ENCODE data around the gene FFAR2.
A peak's percentile ranks its signal among the peaks of the same experiment; 100 is the strongest.
"Not testable (repeated sequence)": the region's sequence is repeated elsewhere in the genome, so short reads cannot be mapped to it uniquely, and the experiment has no call there.

FFAR2 gene

GRCh38 chr19:35421362-35421761, 26.7 kb upstream of the FFAR2 start:
- no peak for DNase-seq (ENCODE audit: low read depth, low spot score)
- H3K27ac ChIP-seq: no peak overlapping the region

GRCh38 chr19:35423406-35423805, 24.7 kb upstream of the FFAR2 start:
- H3K27ac ChIP-seq; DNase-seq (ENCODE audit: low read depth, low spot score): not testable (repeated sequence)

GRCh38 chr19:35425682-35426081, 22.4 kb upstream of the FFAR2 start:
- no peak for DNase-seq (ENCODE audit: low read depth, low spot score)
- H3K27ac ChIP-seq: no peak overlapping the region

DNA sequence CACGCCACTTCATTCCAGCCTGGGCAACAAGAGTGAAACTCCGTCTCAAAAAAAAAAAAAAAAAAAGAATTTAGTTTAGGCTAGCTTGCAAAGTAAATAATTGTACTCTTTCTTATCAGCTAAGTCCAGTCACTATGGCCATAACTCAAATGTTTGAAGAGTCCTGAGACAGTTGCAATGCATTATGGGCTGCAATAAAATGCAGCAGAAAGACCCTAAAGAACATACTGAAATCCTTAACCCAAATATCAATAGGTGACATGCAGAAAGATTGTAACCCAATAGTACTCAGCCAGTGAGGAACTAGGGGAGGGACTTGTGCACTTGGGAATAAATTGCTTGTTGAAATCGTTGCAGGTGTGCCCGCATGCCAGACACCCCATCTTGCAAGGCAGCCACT, 20.9 kb upstream of the FFAR2 start:
- no peak for DNase-seq (ENCODE audit: low read depth, low spot score)
- no peak overlapping the region for H3K27ac ChIP-seq

DNA sequence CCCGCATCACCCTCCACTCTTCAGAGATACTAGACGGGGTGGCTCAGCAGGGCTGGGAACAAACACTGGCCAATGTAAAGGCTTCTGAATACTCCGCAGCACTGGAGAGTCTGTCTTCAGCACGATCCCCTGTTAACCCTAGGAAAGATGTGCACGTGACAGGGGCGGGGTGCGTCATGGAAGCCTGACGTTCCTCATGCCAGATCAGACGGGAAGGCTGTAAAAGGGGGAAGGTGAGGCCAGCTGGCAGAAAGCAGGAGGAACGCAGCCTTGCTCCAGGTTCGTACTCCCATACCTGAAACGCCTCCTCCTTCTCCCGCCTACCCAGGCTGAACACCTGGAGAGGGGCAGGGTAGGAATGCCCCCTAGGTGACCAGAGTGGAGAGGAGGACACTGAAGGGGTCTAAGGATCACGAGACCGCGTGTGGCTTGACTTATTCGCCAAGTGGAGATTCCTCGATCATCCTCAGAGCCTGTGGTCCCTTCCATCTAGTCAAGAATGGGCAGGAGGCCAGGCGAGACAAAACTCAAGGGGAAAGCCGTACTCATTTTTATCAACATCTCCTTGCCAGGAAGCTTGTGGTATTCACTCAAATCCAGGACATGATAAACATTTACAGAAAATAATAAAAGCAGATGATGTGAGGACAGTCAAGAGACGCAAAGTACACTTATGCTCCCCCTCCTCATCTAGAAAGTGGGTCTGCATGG, 18.2 kb upstream of the FFAR2 start:
- no peak overlapping the region for H3K27ac ChIP-seq
- no peak for DNase-seq (ENCODE audit: low read depth, low spot score)

GRCh38 chr19:35430409-35431144, 17.5 kb upstream of the FFAR2 start:
- no peak for DNase-seq (ENCODE audit: low read depth, low spot score)
- no peak overlapping the region for H3K27ac ChIP-seq

- H3K27ac ChIP-seq: no peak overlapping the region
- DNase-seq (ENCODE audit: low read depth, low spot score): no peak
Measured at GRCh38 chr19:35431145-35431807, 16.8 kb upstream of the FFAR2 start.

DNA sequence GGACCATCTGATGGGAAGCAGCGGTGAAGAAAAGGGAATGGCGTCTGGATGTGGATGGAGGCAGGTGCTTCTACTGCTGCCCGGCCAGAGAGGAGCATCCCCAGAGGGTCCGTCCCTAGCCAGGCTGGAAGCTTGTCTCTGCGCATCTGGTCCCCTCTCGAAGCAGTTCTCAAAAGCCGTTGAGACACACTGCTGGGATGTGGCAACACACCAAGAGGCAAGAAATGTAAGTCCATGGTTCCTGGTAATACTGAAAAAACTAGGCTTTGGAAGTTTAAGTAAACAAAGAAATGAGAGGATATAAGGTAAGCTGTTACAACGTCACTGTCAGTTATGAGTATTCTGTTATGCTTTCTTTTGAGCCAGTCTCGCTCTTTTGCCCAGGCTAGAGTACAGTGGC, 15.1 kb upstream of the FFAR2 start:
- DNase-seq (ENCODE audit: low read depth, low spot score): no peak
- H3K27ac ChIP-seq: no peak overlapping the region

GRCh38 chr19:35433448-35433847, 14.6 kb upstream of the FFAR2 start:
- no peak for DNase-seq (ENCODE audit: low read depth, low spot score)
- H3K27ac ChIP-seq: no peak overlapping the region

GRCh38 chr19:35435896-35436295, 12.2 kb upstream of the FFAR2 start:
- no peak for DNase-seq (ENCODE audit: low read depth, low spot score)
- H3K27ac ChIP-seq: peak overlapping the region; percentile 41

DNA sequence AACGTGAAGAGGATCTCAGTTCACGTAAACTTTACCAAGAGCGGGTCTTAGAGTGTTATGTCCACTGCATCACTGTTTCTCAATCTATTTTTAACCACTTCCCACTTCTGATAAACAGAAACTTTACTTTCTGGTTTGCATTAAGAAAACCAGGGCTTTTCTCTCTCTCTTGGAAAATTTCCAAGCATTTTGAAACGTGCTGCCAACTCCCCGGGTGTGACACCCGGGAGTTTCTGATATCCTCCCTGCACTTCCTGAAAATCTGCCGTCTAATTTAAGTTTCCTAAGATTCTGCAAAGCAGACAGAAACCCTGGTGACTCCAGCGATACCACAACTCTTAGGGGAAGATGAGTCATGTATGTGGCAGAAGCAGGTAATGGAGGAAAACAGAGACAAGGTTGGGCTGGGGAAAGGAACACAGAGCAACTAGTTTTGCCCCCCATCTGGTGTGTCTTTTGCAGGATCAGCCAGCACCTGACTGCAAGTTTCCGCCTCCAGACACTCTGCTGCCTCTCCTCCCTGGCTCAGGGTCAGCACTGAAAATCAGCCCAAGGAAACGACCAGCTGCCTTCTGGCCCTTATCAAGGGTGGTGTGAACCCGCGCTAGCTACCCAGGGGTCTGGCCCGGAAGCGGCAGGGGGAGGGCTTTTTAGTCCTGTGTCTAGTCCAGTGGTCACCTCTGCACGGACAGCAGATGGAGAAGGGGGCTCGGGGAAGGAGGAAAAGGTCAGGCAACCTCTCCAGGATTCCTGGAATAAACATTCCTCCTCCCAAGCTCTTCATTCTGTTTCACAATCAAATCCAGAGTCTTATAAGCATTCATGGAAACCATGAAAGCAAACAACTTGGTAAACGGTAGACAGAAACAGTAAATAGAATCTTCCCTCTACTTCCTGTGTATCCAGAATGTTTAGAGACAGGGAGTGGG, 11.3 kb upstream of the FFAR2 start:
- H3K27ac ChIP-seq: peak overlapping the region; percentile 41
- DNase-seq (ENCODE audit: low read depth, low spot score): peak; percentile 60

- H3K27ac ChIP-seq: no peak overlapping the region
- DNase-seq (ENCODE audit: low read depth, low spot score): no peak
Measured at GRCh38 chr19:35437406-35437951, 10.6 kb upstream of the FFAR2 start.

DNA sequence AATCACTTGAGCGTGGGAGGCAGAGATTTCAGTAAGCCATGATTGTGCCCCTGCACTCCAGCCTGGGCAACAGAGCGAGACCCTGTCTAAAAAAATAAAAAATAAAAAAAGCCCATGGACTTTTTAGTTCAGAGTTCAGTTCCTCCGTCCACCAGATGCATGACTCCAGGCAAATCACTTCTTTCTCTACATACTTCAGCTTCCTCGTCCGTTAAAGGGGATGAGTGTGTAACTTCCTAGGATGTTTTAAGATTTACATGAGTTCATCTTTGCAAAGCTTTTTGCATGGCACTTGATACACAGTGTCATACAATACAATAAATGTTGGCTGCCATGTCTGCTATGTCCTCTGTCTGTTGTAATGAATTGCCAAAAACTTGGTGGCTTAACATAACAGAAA, 10.0 kb upstream of the FFAR2 start:
- H3K27ac ChIP-seq: no peak overlapping the region
- no peak for DNase-seq (ENCODE audit: low read depth, low spot score)

DNA sequence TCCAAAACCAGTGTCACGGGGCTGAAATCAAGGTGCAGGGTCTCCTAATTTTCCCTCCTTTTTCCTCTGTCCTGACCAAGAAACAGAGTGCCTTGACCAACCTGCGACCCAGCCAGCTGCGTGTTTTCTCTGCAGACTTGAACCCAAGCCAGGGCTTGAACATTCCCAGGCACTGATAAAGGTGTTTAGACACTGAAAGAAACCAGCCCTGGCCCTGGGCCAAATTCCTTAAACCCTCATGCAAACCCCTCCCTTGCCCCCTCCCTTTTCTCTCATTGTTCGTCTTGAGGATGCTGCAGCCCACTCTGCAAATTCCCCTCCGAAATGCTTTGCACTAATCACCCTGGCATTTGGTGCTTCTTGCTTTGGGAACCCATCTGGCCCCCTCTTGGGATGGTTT, 9.5 kb upstream of the FFAR2 start:
- no peak for DNase-seq (ENCODE audit: low read depth, low spot score)
- H3K27ac ChIP-seq: no peak overlapping the region

GRCh38 chr19:35439921-35440320, 8.1 kb upstream of the FFAR2 start:
- DNase-seq (ENCODE audit: low read depth, low spot score): no peak
- no peak overlapping the region for H3K27ac ChIP-seq

DNA sequence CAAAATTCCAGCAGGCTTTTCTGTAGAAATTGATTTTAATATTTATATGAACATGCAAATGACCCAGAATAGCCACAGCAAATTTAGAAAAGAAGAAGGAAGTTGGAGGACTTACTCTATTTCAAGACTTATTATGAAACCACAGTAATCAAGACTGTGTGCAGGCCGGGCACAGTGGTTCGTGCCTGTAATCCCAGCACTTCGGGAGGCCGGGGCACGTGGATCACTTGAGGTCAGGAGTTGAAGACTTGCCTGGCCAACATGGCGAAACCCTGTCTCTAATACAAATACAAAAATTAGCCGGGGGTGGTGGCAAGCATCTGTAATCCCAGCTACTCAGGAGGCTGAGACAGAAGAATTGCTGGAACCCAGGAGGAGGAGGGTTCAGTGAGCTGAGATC, 6.0 kb upstream of the FFAR2 start:
- no peak overlapping the region for H3K27ac ChIP-seq

DNA sequence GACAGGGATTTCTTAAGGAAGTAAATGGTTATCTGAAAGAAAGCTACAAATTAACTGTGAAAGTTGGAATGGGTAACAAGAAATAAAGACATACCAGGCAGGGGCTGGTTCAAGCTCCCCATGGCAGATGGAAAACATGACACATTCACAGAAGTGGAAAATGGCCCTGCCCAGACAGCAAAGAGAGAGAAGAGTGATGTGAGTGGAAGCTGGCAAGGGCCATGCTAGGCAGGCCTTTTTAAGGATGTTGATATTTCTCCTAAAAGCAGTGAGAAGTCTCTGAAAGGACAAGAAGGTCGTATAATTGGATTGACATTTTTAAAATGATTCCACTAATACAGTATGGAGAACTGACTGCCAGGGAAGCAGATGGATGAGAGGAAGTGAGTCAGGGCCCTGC, 3.3 kb upstream of the FFAR2 start:
- DNase-seq (ENCODE audit: low read depth, low spot score): no peak
- H3K27ac ChIP-seq: no peak overlapping the region

More for the DNA sequence above, 6.0 kb upstream of the FFAR2 start:
- DNase-seq (ENCODE audit: low read depth, low spot score): no peak

DNA sequence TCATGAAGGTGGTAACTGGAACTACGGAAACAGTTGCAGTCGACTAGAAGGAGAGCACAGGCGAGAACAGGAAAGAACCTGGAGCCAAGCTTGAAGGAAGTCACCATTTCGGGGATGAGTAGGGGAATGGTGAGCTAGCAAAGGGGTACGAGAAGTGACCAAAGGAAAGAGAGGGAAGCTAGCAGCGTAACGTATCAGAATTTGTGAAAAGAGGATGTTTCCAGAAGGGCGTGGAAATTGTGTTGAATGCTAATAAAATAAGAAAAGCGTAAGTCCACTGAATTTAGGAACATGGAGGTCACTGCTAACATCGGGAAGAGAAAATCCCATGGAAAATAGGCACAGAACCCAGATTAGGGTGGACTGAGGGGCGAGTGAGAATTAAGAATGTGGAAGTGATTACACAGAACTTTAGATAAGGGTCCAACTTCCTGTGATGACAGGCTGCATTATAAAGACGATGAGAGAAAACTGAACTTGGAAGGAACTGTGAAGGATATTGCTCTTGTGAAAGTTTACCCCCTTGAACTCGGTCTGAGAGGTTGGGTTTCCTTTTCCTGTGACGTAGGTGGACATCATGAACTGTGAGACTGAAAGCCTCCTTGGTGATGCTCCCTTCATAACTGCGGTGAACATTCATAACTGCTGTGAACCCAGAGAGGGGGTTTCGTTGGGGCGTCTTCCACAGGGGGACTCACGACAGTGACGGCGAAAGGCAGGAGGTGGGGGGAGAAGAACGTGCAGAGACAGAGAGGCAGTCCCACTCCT, 2.0 kb upstream of the FFAR2 start:
- DNase-seq (ENCODE audit: low read depth, low spot score): no peak
- H3K27ac ChIP-seq: no peak overlapping the region

DNA sequence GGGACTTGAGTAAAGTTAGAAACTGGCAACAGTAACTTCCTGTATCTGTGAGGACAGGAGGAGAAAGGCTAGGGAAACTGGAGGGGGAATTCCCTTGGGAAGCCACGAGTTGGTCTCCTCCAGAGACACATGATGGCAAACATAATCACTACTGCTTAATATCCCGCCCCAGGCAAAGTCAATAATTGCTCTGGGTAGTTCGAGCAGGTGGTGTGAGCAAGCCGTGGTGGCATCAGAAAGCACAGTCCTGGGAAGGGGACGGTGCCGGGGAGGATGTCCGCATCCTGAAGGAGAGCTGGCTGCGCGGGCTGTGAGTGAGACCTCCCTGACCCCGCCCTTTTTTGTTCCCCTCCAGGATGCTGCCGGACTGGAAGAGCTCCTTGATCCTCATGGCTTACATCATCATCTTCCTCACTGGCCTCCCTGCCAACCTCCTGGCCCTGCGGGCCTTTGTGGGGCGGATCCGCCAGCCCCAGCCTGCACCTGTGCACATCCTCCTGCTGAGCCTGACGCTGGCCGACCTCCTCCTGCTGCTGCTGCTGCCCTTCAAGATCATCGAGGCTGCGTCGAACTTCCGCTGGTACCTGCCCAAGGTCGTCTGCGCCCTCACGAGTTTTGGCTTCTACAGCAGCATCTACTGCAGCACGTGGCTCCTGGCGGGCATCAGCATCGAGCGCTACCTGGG, 1.4 kb downstream of the FFAR2 start:
- no peak for DNase-seq (ENCODE audit: low read depth, low spot score)
- H3K27ac ChIP-seq: no peak overlapping the region

Data from epithelial cell of prostate (primary cell).